ENCODE measurements around the gene USP31. TPM values are rescaled to one million over a fixed set of nuclear protein-coding genes. Genes with fewer than 3 reads are reported as not detected.

USP31 gene
- total RNA-seq, 4 donors from 2014 or later: 6.0 to 8.3 (median 7.1) TPM

DNA sequence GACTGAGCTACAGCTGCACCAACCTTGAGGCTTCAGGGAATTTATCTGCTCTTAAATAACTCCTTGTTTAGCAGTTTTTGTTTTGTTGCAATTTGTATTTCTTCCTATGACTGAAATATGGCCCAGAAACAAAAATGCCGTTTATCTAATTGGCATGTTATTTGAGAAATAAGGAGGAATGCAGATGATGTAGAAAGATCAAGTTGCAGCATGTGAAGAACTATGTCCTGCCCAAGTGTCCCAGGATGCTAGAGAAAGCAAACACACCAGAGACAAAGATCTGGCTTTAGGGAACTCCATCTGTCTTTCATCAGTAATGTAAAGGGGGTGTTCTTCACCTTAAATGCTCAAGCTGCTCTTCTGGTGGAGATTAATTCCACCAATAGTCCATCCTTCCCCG is 29.7 kb downstream of the USP31 start:
- in situ Hi-C loops (cut with MboI; ENCODE audit: low pct_ligation_motif_present in 1 of 4, low pct_unique_long_range_greater_than_20kb in 1 of 4, low sequenced_read_pairs in 3 of 4): no loop called here
- TF ChIP-seq POLR2AphosphoS5 (IDR thresholded peaks at IDR 0.05): peak in 1 of 3 donors; percentile 44
- TF ChIP-seq, protein P1, sequence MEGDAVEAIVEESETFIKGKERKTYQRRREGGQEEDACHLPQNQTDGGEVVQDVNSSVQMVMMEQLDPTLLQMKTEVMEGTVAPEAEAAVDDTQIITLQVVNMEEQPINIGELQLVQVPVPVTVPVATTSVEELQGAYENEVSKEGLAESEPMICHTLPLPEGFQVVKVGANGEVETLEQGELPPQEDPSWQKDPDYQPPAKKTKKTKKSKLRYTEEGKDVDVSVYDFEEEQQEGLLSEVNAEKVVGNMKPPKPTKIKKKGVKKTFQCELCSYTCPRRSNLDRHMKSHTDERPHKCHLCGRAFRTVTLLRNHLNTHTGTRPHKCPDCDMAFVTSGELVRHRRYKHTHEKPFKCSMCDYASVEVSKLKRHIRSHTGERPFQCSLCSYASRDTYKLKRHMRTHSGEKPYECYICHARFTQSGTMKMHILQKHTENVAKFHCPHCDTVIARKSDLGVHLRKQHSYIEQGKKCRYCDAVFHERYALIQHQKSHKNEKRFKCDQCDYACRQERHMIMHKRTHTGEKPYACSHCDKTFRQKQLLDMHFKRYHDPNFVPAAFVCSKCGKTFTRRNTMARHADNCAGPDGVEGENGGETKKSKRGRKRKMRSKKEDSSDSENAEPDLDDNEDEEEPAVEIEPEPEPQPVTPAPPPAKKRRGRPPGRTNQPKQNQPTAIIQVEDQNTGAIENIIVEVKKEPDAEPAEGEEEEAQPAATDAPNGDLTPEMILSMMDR (IDR thresholded peaks at IDR 0.05): no peak
- no peak for TF ChIP-seq EP300 (IDR thresholded peaks at IDR 0.05; ENCODE audit: low read depth)
- intact Hi-C loops (cut with DNase I; ENCODE audit: low total_unique reads): no loop called here
- peaks cover 9 to 35% (median 17%) of the 10 kb centered on the region in 4 donors for H3K4me1 ChIP-seq
- H3K9me3 ChIP-seq: no peaks in the 10 kb centered on the region
- no peak overlapping the region for H3K4me3 ChIP-seq
- WGBS, 2 donors (ENCODE audit: low coverage in 1 of 2): 62 to 76% methylated on average over 2 of the region's 2 CpGs
- H3K27me3 ChIP-seq: no peaks in the 10 kb centered on the region
- H3K27ac ChIP-seq: peak overlapping the region; percentile 55 to 77 (median 66)
- no peaks in the 10 kb centered on the region for H3K36me3 ChIP-seq
- no peak for DNase-seq

DNA sequence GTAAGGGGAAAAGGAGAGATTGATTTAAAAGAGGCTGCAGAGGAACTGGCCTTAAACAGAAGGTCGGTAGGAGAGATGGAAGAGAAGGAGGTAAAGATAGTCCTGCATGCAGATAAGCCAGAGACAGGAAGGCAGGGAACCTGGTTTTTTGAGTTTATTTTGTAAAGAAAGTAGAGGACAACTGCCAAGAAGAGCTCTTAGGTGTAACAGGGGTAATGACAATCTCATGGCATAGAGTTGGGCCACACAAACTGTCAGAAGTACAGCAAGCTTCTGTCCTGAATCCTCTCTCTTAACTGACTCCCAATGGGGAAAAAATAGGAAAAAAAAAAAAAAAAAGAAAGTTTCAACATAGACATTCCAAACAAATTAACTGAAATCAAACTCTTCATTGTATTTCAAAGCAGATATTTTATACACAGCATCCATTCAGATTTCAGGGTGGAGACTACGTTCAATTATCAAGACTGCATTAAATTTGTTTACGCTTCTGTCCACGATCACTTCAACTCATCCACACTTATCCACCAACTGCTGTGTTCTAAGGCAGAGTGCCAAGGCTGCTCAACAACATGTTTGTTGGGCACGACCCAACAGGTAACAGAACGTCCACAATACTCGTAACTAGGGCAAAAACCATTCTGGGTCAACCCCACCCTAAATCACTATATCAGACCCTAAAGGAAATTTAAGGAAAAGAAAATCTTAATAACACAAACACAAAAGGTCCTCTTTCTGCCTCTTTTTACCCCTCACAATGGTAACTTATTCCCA is 34.9 kb downstream of the USP31 start:
- Histone ChIP-seq H3K27ac (no peak overlapping the region), H3K4me3 (no peak overlapping the region), H3K9me3 (no peaks in the 10 kb centered on the region), H3K27me3 (no peaks in the 10 kb centered on the region), H3K4me1 (peaks cover 0 to 19% (median 0%) of the 10 kb centered on the region in 4 donors), H3K36me3 (no peaks in the 10 kb centered on the region)
- in situ Hi-C loops (cut with MboI; ENCODE audit: low pct_ligation_motif_present in 1 of 4, low pct_unique_long_range_greater_than_20kb in 1 of 4, low sequenced_read_pairs in 3 of 4) (no loop called here), intact Hi-C loops (cut with DNase I; ENCODE audit: low total_unique reads) (no loop called here)
- DNase-seq: no peak
- WGBS, 2 donors (ENCODE audit: low coverage in 1 of 2): 55 to 61% methylated on average over 7 of the region's 7 CpGs
- no peak for TF ChIP-seq EP300 (IDR thresholded peaks at IDR 0.05; ENCODE audit: low read depth)
- TF ChIP-seq, protein P1 (IDR thresholded peaks at IDR 0.05): no peak
- no peak for TF ChIP-seq POLR2A (IDR thresholded peaks at IDR 0.05)
- no peak for TF ChIP-seq POLR2AphosphoS5 (IDR thresholded peaks at IDR 0.05)

- intact Hi-C loops (cut with DNase I; ENCODE audit: low total_unique reads) (no loop called here), in situ Hi-C loops (cut with MboI; ENCODE audit: low pct_ligation_motif_present in 1 of 4, low pct_unique_long_range_greater_than_20kb in 1 of 4, low sequenced_read_pairs in 3 of 4) (no loop called here)
- Histone ChIP-seq H3K4me1 (peaks cover 0 to 15% (median 0%) of the 10 kb centered on the region in 4 donors), H3K9me3 (no peaks in the 10 kb centered on the region), H3K27ac (no peak overlapping the region), H3K4me3 (no peak overlapping the region), H3K27me3 (no peaks in the 10 kb centered on the region), H3K36me3 (no peaks in the 10 kb centered on the region)
- 71 to 75% methylated on average over 5 of the region's 5 CpGs for WGBS, 2 donors (ENCODE audit: low coverage in 1 of 2)
- TF ChIP-seq POLR2AphosphoS5 (IDR thresholded peaks at IDR 0.05) (no peak), EP300 (IDR thresholded peaks at IDR 0.05; ENCODE audit: low read depth) (no peak)
- TF ChIP-seq, protein P1 (IDR thresholded peaks at IDR 0.05): no peak
- DNase-seq: no peak
Observed at GRCh38 chr16:23113185-23113584, 36.1 kb downstream of the USP31 start.

- no peak for DNase-seq
- Histone ChIP-seq H3K4me3 (no peak overlapping the region), H3K36me3 (no peaks in the 10 kb centered on the region), H3K4me1 (peaks cover 0 to 13% (median under 1%) of the 10 kb centered on the region in 4 donors), H3K27ac (no peak overlapping the region), H3K27me3 (no peaks in the 10 kb centered on the region), H3K9me3 (no peaks in the 10 kb centered on the region)
- in situ Hi-C loops (cut with MboI; ENCODE audit: low pct_ligation_motif_present in 1 of 4, low pct_unique_long_range_greater_than_20kb in 1 of 4, low sequenced_read_pairs in 3 of 4): no loop called here
- WGBS, 2 donors (ENCODE audit: low coverage in 1 of 2): 92 to 100% methylated on average over 3 to 5 of the region's 5 CpGs
- intact Hi-C loops (cut with DNase I; ENCODE audit: low total_unique reads): no loop called here
- no peak for TF ChIP-seq POLR2AphosphoS5 (IDR thresholded peaks at IDR 0.05)
- TF ChIP-seq, protein P1 (IDR thresholded peaks at IDR 0.05): no peak
- TF ChIP-seq EP300 (IDR thresholded peaks at IDR 0.05; ENCODE audit: low read depth): no peak
- no peak for TF ChIP-seq POLR2A (IDR thresholded peaks at IDR 0.05)
Observed at GRCh38 chr16:23110257-23110899, 38.9 kb downstream of the USP31 start.
